Urinary bladder (tissue), 4 donors: ENCODE data around the gene ARG1. TPM values are rescaled to one million over a fixed set of nuclear protein-coding genes. Genes with fewer than 3 reads are reported as not detected.

Experiments
- DNase-seq: peaks from one replicate; pipeline ENCODE4 v3.0.0-alpha.2; 2015; ENCODE audit errors: extremely low spot score
- H3K27ac ChIP-seq: one replicate; pipeline ENCODE4 v1.5.1; 2013; ENCODE audit warnings: low read depth, mild to moderate bottlenecking, moderate library complexity
- H3K36me3 ChIP-seq: one replicate; pipeline ENCODE4 v1.6.1; 2013; ENCODE audit warnings: mild to moderate bottlenecking, moderate library complexity; ENCODE audit not compliant: insufficient read depth
- H3K4me1 ChIP-seq: one replicate; pipeline ENCODE4 v1.6.1; 2013; ENCODE audit warnings: mild to moderate bottlenecking, moderate library complexity; ENCODE audit not compliant: insufficient read depth
- H3K4me3 ChIP-seq: one replicate; pipeline ENCODE4 v1.5.1; 2013; ENCODE audit warnings: low read depth, low read length
- WGBS: extraction: QIAGEN DNeasy Blood & Tissue Kit; methylation state at CpG from one replicate; pipeline ENCODE4 v1.1.7; 2013; 5-methylcytosine and 5-hydroxymethylcytosine counted together
- polyA plus RNA-seq: library from polyadenylated mRNA; stranded (reverse); fragments of 200-250 nt; gene quantifications from one replicate; pipeline ENCODE4 v1.2.3, GENCODE V29; 2013
- total RNA-seq: library from RNA; depleted of rRNA; stranded (reverse); fragments of >200 nt; gene quantifications from one replicate; pipeline ENCODE4 v1.2.3, GENCODE V29; 2014
- donor health status: healthy with polysubstance abuse.
- donor health status: healthy.

ARG1 gene
- total and polyA plus RNA-seq, 2 donors = 0.53 to 1.1 TPM

DNA sequence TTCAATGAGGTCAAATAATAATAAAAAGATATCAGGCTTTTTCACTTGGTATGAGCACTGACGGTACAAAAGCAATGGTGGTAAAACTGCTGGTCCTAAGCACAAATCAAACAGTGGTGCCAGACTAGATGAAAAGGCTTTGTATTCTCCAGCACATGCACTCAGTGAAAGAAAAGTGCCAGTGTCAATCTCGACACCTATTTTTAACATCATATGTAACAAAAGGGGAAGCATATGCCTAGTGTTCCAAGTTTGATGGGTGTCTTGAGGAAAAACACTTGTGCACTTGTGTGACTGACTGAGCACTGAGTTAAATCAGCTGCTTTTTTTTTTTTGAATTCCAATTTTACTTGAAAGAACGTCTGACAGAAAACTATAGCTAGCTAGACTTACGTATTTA is 27.7 kb downstream of the ARG1 start:
- H3K4me3 ChIP-seq = no peak overlapping the region
- 84% methylated on average over 4 of the region's 4 CpGs for WGBS
- H3K4me1 ChIP-seq = no peaks in the 10 kb centered on the region
- no peak overlapping the region for H3K27ac ChIP-seq
- DNase-seq = no peak
- H3K36me3 ChIP-seq = peaks cover 3% of the 10 kb centered on the region

DNA sequence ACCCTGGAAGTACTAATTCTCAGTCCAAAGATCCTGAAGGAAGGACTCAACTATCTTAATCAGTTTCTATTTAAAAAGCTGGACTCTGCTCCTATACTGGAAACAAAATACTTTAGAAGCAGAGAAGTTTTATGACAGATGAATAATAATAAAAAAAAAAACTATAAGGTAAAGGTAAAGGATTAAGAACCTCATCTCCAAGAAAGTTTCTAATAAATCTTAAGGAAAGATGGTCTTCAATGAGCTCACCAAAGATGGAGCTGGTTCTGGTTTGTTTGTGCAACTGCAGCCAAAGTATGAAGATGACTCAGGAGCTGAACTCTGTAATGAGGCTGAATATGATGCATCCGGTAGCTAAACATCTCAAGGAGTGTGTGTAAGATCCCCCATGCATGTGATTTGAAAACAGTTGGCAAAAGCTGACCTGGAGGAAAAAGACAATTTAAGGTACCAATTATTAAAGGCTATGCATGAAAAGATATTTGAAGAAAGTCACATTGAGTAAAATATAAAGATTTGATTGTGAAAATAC is 29.8 kb downstream of the ARG1 start:
- H3K27ac ChIP-seq = no peak overlapping the region
- no peak for DNase-seq
- no peak overlapping the region for H3K4me3 ChIP-seq
- H3K4me1 ChIP-seq = no peaks in the 10 kb centered on the region
- 32% methylated on average over 1 of the region's 1 CpG for WGBS
- peaks cover 3% of the 10 kb centered on the region for H3K36me3 ChIP-seq

DNA sequence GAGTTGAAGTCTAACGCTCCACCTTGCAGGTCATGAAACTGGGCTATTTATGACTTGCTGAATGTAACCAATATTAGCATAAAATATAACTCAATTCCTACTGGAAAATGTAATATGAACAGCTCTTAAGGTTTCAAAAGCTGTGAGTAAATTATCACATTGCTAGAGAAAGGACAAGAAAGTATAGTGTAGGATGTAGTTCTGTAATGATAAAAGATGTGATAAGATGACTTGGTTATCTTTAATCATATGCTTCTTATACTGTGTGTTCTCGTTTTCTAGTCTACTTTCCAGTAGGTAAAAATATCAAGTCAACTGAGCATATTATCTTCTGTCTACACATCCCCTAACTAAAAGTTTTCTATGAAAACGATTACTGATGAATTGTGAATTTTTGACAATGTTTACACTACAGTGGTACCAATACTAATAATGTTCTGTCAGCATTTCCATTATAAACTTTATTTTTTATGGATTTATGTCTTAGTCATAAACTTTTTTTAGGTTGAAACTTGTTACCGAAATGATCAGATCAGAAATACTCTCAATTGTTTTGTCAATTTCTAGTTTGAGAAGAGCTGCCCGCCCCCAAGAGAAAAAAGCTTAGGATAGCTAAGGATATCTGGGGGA is 40.4 kb downstream of the ARG1 start:
- 89% methylated on average over 5 of the region's 5 CpGs for WGBS
- no peak overlapping the region for H3K4me3 ChIP-seq
- no peak overlapping the region for H3K27ac ChIP-seq
- DNase-seq = no peak
- no peaks in the 10 kb centered on the region for H3K4me1 ChIP-seq
- H3K36me3 ChIP-seq = peaks cover 11% of the 10 kb centered on the region

DNA sequence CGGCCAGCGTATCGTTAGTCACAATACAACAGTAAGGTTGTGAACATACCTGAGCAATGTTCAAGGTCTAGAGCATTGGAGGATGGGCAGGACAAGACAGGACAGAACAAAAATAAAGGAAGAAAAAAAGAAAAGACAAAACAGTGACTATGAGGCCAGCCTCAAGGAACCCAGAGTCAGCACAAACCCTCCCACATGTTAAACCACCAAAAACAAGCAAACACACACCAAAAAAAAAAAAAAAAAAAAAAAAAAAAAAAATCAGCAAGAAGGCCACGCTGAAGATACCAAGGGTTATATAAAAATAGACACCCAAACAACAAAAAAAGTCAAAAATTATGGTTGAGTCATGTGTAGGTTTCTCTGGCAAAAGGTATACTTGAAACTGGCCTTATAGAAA is 42.2 kb downstream of the ARG1 start:
- no peak for DNase-seq
- Histone ChIP-seq H3K4me1 (no peaks in the 10 kb centered on the region), H3K36me3 (peaks cover 5% of the 10 kb centered on the region), H3K4me3 (no peak overlapping the region), H3K27ac (no peak overlapping the region)
- 96% methylated on average over 4 of the region's 4 CpGs for WGBS

- Histone ChIP-seq H3K36me3 (peaks cover 6% of the 10 kb centered on the region), H3K27ac (peak within 1 kb of the TSS; percentile 25), H3K4me3 (peak within 1 kb of the TSS; percentile 66), H3K4me1 (peaks cover 1% of the 10 kb centered on the region)
- under 1% methylated on average over 53 of the region's 53 CpGs for WGBS
- DNase-seq = peak; percentile 83
These were observed 55.0 kb downstream of the ARG1 start, which contains the start of gene MED23 for GRCh38 chr6:131627724-131628682. TSS of gene MED23 (minus strand) at chr6:131628242. CDS start at chr6:131628049, 193 bp downstream.

- H3K4me3 ChIP-seq = peak overlapping the region; percentile 66
- no peak overlapping the region for H3K27ac ChIP-seq
- H3K36me3 ChIP-seq = no peaks in the 10 kb centered on the region
- 36% methylated on average over 1 of the region's 1 CpG for WGBS
- peaks cover 1% of the 10 kb centered on the region for H3K4me1 ChIP-seq
- DNase-seq = no peak
These were observed 55.7 kb downstream of the ARG1 start for GRCh38 chr6:131628726-131629125.

DNA sequence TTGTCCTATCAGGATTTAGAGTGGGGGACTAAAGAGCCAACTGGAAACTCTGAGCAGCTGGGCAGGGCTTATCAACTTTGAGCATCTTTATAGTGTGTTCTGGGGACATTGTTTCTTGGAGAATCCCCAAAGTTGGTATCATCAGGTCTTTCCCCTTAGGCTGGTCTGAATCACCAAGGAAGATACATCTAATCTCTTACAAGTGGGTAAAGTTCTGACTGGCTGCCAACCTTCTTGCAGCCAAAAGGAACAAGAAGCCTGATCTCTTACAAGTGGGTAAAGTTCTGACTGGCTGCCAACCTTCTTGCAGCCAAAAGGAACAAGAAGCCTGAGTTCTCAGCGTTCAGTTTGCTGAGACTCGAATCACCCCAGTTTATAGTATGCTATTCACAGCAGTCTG is 56.6 kb downstream of the ARG1 start:
- no peak for DNase-seq
- no peak overlapping the region for H3K27ac ChIP-seq
- H3K4me1 ChIP-seq = peaks cover 1% of the 10 kb centered on the region
- H3K4me3 ChIP-seq = no peak overlapping the region
- WGBS = 34% methylated on average over 2 of the region's 2 CpGs
- no peaks in the 10 kb centered on the region for H3K36me3 ChIP-seq

DNA sequence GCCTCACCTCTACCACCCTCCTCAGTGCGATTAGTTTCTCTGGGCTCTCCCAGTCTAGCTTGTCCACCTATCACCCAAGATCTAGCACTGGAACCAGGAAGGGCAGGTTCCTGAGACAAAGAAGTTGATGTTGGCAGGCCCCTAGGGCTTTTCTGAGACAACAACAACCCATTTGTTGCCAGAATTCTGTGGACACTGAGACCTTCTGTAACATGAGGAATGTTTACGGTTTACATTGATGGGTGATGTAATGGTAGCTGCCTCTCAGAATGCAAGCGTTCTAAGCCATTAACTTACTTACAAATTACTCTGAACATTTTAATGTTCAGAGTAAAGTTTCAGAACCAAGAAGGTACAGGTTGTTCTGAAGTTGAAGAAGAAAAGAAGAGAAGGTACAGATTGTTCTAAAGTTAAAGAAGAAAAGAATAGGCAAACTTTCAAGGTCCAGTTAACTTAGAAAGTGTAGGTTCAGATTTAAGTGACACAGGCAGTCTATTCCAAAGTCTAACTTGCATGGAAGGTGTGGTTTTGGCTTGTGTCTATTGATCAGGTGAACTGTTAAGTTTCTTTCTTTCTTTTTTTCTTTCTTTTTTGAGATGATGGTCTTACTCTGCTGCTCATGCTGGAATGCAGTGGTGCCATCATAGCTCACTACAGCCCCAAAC is 58.7 kb downstream of the ARG1 start:
- WGBS = 85% methylated on average over 3 of the region's 3 CpGs
- H3K4me3 ChIP-seq = no peak overlapping the region
- H3K4me1 ChIP-seq = peaks cover 1% of the 10 kb centered on the region
- no peak for DNase-seq
- no peaks in the 10 kb centered on the region for H3K36me3 ChIP-seq
- H3K27ac ChIP-seq = no peak overlapping the region

Other genes with a start within 250 kb of the ARG1 start
- gene MED23, start 55.0 kb downstream of the ARG1 start, total RNA-seq = 66.9 TPM
- gene MED23, start 55.0 kb downstream of the ARG1 start, polyA plus RNA-seq = 11.2 TPM
- 2.4 TPM for gene ENPP3, start 64.1 kb downstream of the ARG1 start, total RNA-seq
- 0.43 TPM for gene ENPP3, start 64.1 kb downstream of the ARG1 start, polyA plus RNA-seq
- not detected for gene OR2A4, start 128.2 kb downstream of the ARG1 start, total RNA-seq
- gene OR2A4, start 128.2 kb downstream of the ARG1 start, polyA plus RNA-seq = not detected
- not detected for gene CTAGE9, start 137.8 kb downstream of the ARG1 start, total RNA-seq
- not detected for gene CTAGE9, start 137.8 kb downstream of the ARG1 start, polyA plus RNA-seq
- gene ENPP1, start 234.8 kb downstream of the ARG1 start, total RNA-seq = 45.3 TPM
- 3.8 TPM for gene ENPP1, start 234.8 kb downstream of the ARG1 start, polyA plus RNA-seq